Karpas-422 (cell line): Measurements from ENCODE around the gene PPM1M. TPM values are rescaled to one million over a fixed set of nuclear protein-coding genes. Genes with fewer than 3 reads are reported as not detected.

ENCODE experiments used
- DNase-seq: peaks from one replicate; pipeline ENCODE4 v3.0.0-alpha.2; 2015
- H2AFZ ChIP-seq: fragments of 200-600 bp; sonication (generic); 2 replicates; pipeline ENCODE4 v1.6.1; 2014; ENCODE audit warnings: antibody characterized with exemption, low read length, mixed read lengths
- H3K27ac ChIP-seq: fragments of 200-600 bp; sonication (generic); 2 replicates; pipeline ENCODE4 v1.5.1; 2014; ENCODE audit warnings: mild to moderate bottlenecking, low read length, moderate library complexity
- H3K27me3 ChIP-seq: fragments of 200-600 bp; sonication (generic); 2 replicates; pipeline ENCODE4 v1.6.1; 2014; ENCODE audit warnings: low read length, mixed read lengths
- H3K36me3 ChIP-seq: fragments of 200-600 bp; sonication (generic); 2 replicates; pipeline ENCODE4 v1.6.1; 2014; ENCODE audit warnings: low read length, mixed read lengths; ENCODE audit not compliant: insufficient read depth
- H3K4me1 ChIP-seq: fragments of 200-600 bp; sonication (generic); 2 replicates; pipeline ENCODE4 v1.6.1; 2014; ENCODE audit warnings: mild to moderate bottlenecking, low read length, mixed read lengths
- H3K4me2 ChIP-seq: fragments of 200-600 bp; sonication (generic); 2 replicates; pipeline ENCODE4 v1.6.1; 2014; ENCODE audit warnings: low read length, low read depth, mild to moderate bottlenecking; ENCODE audit not compliant: poor library complexity, severe bottlenecking
- H3K4me3 ChIP-seq: fragments of 200-600 bp; sonication (generic); 2 replicates; pipeline ENCODE4 v1.5.1; 2014; ENCODE audit warnings: mild to moderate bottlenecking, antibody characterized with exemption, low read length, mixed read lengths
- H3K79me2 ChIP-seq: fragments of 200-600 bp; sonication (generic); 2 replicates; pipeline ENCODE4 v1.6.1; 2014; ENCODE audit warnings: mild to moderate bottlenecking, low read length, mixed read lengths
- H3K9ac ChIP-seq: fragments of 200-600 bp; sonication (generic); 2 replicates; pipeline ENCODE4 v1.6.0; 2014; ENCODE audit warnings: low read length
- H3K9me2 ChIP-seq: fragments of 200-600 bp; sonication (generic), shearing (Covaris generic); replicated peaks from 2 replicates; pipeline ENCODE4 v1.6.0; 2014; ENCODE audit warnings: mild to moderate bottlenecking, low read length, moderate library complexity; ENCODE audit not compliant: insufficient read depth
- H3K9me3 ChIP-seq: fragments of 300-700, 200-600 bp; sonication (generic); 2 replicates; pipeline ENCODE4 v1.6.1; 2014; ENCODE audit warnings: low read length, mixed read lengths
- H4K20me1 ChIP-seq: fragments of 200-600 bp; sonication (generic); 2 replicates; pipeline ENCODE4 v1.6.1; 2014; ENCODE audit warnings: mild to moderate bottlenecking, antibody characterized with exemption, low read length, low read depth; ENCODE audit not compliant: insufficient read depth
- total RNA-seq: library from RNA; depleted of rRNA; stranded (reverse); fragments of >200 nt; shearing (Covaris generic); gene quantifications from 2 replicates; pipeline ENCODE4 v1.2.3, GENCODE V29; 2014; ENCODE audit warnings: low replicate concordance

PPM1M gene
- total RNA-seq, 1 experiment from 2014 or later: 35.4 TPM

DNA sequence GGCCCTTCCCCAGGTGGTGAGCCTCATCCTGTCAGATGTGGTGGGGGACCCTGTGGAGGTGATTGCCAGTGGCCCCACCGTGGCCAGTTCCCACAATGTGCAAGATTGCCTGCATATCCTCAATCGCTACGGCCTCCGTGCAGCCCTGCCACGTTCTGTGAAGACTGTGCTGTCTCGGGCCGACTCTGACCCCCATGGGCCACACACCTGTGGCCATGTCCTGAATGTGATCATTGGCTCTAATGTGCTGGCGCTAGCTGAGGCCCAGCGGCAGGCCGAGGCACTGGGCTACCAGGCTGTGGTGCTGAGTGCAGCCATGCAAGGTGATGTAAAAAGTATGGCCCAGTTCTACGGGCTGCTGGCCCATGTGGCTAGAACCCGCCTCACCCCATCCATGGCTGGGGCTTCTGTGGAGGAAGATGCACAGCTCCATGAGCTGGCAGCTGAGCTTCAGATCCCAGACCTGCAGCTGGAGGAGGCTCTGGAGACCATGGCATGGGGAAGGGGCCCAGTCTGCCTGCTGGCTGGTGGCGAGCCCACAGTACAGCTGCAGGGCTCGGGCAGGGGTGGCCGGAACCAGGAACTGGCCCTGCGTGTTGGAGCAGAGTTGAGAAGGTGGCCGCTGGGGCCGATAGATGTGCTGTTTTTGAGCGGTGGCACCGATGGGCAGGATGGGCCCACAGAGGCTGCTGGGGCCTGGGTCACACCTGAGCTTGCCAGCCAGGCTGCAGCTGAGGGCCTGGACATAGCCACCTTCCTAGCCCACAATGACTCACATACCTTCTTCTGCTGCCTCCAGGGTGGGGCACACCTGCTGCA lies 46.9 kb downstream of the PPM1M start:
- H3K9me3 ChIP-seq: no peaks in the 10 kb centered on the region
- no peak overlapping the region for H3K9ac ChIP-seq
- no peak overlapping the region for H3K27ac ChIP-seq
- no peaks in the 10 kb centered on the region for H4K20me1 ChIP-seq
- no peak overlapping the region for H3K4me2 ChIP-seq
- H3K36me3 ChIP-seq: no peaks in the 10 kb centered on the region
- no peak overlapping the region for H2AFZ ChIP-seq
- H3K4me3 ChIP-seq: no peak overlapping the region
- no peaks in the 10 kb centered on the region for H3K9me2 ChIP-seq
- no peaks in the 10 kb centered on the region for H3K27me3 ChIP-seq
- no peak for DNase-seq
- H3K79me2 ChIP-seq: peaks cover under 1% of the 10 kb centered on the region; the same call in 1 of the 2 replicates
- H3K4me1 ChIP-seq: peaks cover 27% of the 10 kb centered on the region

- H3K9me2 ChIP-seq: no peaks in the 10 kb centered on the region
- no peak overlapping the region for H3K27ac ChIP-seq
- H3K27me3 ChIP-seq: no peaks in the 10 kb centered on the region
- H3K79me2 ChIP-seq: no peaks in the 10 kb centered on the region
- H4K20me1 ChIP-seq: no peaks in the 10 kb centered on the region
- H3K4me3 ChIP-seq: no peak overlapping the region
- H3K9me3 ChIP-seq: no peaks in the 10 kb centered on the region
- H3K4me2 ChIP-seq: no peak overlapping the region
- no peaks in the 10 kb centered on the region for H3K36me3 ChIP-seq
- no peak for DNase-seq
- peaks cover 22% of the 10 kb centered on the region for H3K4me1 ChIP-seq
- no peak overlapping the region for H2AFZ ChIP-seq
- H3K9ac ChIP-seq: no peak overlapping the region
Measured at GRCh38 chr3:52293491-52294319, 48.1 kb downstream of the PPM1M start.

DNA sequence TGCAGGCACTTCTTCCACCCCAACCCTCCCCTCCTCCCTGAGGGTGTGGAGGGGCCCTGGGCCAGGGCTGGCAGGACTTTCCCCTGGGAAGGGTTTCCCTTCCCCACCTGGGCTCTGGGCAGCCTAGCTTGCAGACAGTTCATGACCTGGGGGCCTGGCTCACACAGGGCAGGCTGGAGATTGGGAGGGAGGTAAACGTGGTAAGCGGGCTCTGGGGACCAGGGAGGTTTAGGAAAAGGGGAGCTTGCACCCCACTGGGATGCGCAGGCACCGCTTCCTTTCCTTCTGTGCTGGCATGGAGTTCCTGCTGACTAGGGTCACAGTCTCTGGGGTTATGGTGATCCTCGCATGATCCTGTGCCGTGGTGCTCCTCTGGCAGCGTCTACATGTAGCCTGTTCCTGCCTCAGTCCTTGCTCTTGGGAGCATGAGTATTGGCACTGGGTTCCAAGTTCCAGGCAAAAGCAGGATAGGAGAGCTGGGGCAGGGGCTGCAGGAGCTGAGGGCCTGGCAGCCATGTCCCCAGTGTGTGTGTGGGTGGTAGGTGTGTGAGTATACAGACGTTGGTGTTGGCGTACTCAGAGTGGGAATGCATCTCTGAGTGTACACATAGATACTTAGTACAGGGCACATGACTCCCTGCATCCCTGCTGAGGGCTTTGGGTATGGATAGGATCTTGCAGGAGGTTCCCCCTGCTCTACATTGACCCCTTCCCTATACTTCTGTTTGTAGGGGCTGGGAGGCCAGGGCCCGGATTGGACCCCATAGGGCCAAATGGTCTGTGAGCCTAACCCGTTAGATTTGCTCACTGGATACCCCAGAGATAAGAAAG lies 49.0 kb downstream of the PPM1M start:
- H3K79me2 ChIP-seq: no peaks in the 10 kb centered on the region
- H3K9me3 ChIP-seq: no peaks in the 10 kb centered on the region
- no peaks in the 10 kb centered on the region for H3K9me2 ChIP-seq
- H3K9ac ChIP-seq: no peak overlapping the region
- H3K36me3 ChIP-seq: no peaks in the 10 kb centered on the region
- H3K4me1 ChIP-seq: peaks cover 13% of the 10 kb centered on the region
- DNase-seq: no peak
- no peak overlapping the region for H3K27ac ChIP-seq
- H3K27me3 ChIP-seq: no peaks in the 10 kb centered on the region
- H3K4me2 ChIP-seq: no peak overlapping the region
- no peaks in the 10 kb centered on the region for H4K20me1 ChIP-seq
- H2AFZ ChIP-seq: no peak overlapping the region
- no peak overlapping the region for H3K4me3 ChIP-seq

- no peak overlapping the region for H3K4me3 ChIP-seq
- no peak overlapping the region for H2AFZ ChIP-seq
- H3K79me2 ChIP-seq: no peaks in the 10 kb centered on the region
- H4K20me1 ChIP-seq: peaks cover 3% of the 10 kb centered on the region; the same call in 1 of the 2 replicates
- H3K27me3 ChIP-seq: no peaks in the 10 kb centered on the region
- DNase-seq: no peak
- H3K27ac ChIP-seq: no peak overlapping the region
- no peak overlapping the region for H3K9ac ChIP-seq
- H3K4me2 ChIP-seq: no peak overlapping the region
- no peaks in the 10 kb centered on the region for H3K9me3 ChIP-seq
- peaks cover 5% of the 10 kb centered on the region for H3K4me1 ChIP-seq
- H3K36me3 ChIP-seq: no peaks in the 10 kb centered on the region
- H3K9me2 ChIP-seq: no peaks in the 10 kb centered on the region
Measured at GRCh38 chr3:52295671-52296208, 50.2 kb downstream of the PPM1M start.

DNA sequence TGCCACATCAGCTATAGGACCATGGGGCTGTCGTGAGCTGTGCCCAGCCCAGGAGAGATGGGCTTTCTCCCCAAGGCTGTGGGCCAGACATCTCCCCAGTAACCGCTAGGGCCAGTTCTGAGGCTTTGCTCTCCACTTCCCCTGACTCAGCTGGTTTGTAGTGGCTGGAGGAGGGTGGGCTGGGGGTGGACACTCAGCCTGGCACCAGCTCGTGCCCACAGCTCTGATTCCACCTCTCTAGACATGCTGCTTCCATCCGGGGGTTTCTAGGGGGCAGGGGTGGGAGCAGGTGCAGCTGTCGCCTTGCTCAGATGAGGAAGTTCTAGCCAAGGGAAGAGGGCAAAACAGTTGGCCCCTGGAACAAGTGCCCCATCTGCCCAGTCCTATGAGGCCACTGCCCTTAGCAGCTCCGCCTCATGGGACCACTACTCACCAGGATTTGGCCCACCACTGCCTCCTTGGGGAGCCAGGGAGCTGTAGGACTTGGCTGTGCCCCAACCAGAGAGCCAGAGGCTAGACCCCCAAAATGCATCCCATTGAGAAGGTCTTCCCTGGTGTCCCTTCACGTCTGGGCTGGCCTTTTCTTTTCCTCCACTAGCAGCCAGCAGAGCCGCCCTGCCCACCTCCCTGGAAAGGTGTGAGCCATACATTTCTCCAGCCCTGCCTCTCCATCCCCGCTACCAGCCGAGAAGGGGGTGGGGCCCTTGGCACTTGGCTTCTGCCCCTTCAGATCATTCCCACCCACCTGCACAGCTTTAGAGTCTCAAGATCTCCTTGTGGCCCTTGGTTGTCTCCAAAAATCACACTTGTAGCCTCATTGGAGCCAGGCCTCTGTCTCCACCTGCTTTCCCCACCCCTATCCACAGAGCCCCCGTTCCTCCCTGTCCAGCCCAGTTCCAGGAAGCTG lies 51.9 kb downstream of the PPM1M start:
- Histone ChIP-seq H3K27me3 (no peaks in the 10 kb centered on the region), H3K9me2 (no peaks in the 10 kb centered on the region), H3K4me3 (no peak overlapping the region), H3K9me3 (no peaks in the 10 kb centered on the region), H2AFZ (no peak overlapping the region), H3K4me1 (no peaks in the 10 kb centered on the region), H3K36me3 (no peaks in the 10 kb centered on the region), H3K4me2 (no peak overlapping the region), H3K27ac (no peak overlapping the region), H4K20me1 (peaks cover 3% of the 10 kb centered on the region; the same call in 1 of the 2 replicates), H3K79me2 (no peaks in the 10 kb centered on the region), H3K9ac (no peak overlapping the region)
- no peak for DNase-seq

DNA sequence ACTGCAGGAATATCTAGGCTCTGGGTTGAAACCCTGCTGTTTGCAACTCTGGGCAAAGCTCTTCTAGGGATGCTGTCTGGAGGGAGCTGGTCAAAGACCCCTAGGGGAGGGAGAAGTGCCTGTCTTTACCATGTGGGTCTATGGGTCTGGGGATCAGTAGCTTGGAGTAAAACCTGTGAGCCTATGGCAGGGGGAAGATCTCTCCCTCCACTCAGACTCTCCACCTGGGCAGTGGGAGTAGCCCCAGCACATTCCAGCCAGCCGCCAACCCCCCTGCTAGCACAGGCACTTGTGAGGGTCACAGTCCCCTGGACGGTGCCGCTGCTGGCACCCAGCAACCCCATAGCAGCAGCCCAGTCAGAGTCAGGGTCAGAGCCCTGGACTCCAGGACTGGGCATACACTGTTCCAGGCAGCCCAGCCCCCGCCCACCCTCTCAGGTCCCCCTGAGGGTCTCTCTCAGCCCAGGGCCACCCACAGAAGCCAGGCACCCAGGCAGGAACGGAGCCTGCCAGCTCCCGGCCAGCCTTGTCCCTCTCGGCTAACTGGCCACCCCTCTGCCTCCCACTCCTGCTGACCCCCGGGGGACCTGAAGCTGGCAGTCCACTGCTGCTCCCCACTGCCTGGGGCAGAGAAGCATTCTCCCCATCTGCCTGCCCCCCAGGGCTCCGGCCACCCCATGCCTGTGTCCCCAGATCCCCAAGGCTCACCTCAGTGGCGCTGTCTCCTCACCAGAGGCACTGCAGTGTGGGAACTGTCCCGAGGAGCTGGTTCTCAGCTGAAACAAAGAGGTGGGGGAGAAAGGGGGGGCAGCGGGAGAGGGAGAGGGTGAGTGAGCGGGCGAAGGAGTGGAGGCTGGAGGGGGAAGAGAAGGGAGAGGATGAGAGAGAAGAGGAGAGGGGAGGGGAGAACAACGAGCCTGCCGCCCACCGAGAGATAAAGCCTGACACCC lies 52.9 kb downstream of the PPM1M start:
- DNase-seq: no peak
- Histone ChIP-seq H3K9me3 (no peaks in the 10 kb centered on the region), H2AFZ (no peak overlapping the region), H3K4me2 (no peak overlapping the region), H3K27ac (no peak overlapping the region), H3K9me2 (no peaks in the 10 kb centered on the region), H4K20me1 (peaks cover 3% of the 10 kb centered on the region; the same call in 1 of the 2 replicates), H3K27me3 (no peaks in the 10 kb centered on the region), H3K4me1 (no peaks in the 10 kb centered on the region), H3K36me3 (no peaks in the 10 kb centered on the region), H3K4me3 (no peak overlapping the region), H3K9ac (no peak overlapping the region), H3K79me2 (no peaks in the 10 kb centered on the region)
